GM12864 (cell line): ENCODE results near the gene KCNA2.

Source experiments
- DNase-seq: peaks from one replicate; pipeline ENCODE4 v3.0.0-alpha.2; 2011; ENCODE audit warnings: low read depth
- H3K4me3 ChIP-seq: 2 replicates; pipeline ENCODE4 v1.5.1; 2011; ENCODE audit warnings: mild to moderate bottlenecking, low read depth, low read length, control low read depth
- TF ChIP-seq, protein P1 (sequence below): IDR thresholded peaks from 2 replicates; pipeline ENCODE4 v1.5.1; 2011; ENCODE audit warnings: low read depth, mild to moderate bottlenecking, moderate library complexity, low read length, control low read depth, inconsistent platforms; ENCODE audit errors: missing control alignments

Gene KCNA2

DNA sequence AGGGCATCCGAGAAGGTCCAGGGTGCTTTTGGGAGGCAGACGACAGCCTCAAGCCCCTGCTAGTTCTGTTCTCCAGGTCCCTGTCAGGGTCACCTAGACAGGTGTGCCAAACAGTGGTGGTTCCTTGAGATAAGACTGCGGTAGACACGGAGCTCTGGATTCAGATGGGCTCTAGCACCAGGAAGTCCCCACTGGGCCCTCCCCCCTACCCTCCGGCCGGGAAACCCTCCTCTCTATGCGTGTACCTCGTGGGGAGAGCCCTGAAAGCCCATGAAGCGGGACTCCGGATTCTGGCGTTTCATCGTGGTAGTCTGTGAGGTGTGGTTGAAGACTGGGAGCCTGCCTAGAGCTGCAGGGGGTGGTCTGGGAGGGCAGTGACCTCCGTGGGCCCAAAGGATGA lies 2.1 kb upstream of the KCNA2 start:
- DNase-seq: no peak
- H3K4me3 ChIP-seq: no peak overlapping the region
- TF ChIP-seq, protein P1, sequence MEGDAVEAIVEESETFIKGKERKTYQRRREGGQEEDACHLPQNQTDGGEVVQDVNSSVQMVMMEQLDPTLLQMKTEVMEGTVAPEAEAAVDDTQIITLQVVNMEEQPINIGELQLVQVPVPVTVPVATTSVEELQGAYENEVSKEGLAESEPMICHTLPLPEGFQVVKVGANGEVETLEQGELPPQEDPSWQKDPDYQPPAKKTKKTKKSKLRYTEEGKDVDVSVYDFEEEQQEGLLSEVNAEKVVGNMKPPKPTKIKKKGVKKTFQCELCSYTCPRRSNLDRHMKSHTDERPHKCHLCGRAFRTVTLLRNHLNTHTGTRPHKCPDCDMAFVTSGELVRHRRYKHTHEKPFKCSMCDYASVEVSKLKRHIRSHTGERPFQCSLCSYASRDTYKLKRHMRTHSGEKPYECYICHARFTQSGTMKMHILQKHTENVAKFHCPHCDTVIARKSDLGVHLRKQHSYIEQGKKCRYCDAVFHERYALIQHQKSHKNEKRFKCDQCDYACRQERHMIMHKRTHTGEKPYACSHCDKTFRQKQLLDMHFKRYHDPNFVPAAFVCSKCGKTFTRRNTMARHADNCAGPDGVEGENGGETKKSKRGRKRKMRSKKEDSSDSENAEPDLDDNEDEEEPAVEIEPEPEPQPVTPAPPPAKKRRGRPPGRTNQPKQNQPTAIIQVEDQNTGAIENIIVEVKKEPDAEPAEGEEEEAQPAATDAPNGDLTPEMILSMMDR: no peak

- TF ChIP-seq, protein P1: no peak
- no peak for DNase-seq
- no peak overlapping the region for H3K4me3 ChIP-seq
Measured at GRCh38 chr1:110607536-110608230, 1.5 kb upstream of the KCNA2 start.

- DNase-seq: no peak
- TF ChIP-seq, protein P1: no peak
- peak overlapping the region; percentile 22 for H3K4me3 ChIP-seq
Measured at GRCh38 chr1:110606657-110607535, 738 bp upstream of the KCNA2 start.

- H3K4me3 ChIP-seq: no peak overlapping the region
- no peak for DNase-seq
- TF ChIP-seq, protein P1: no peak
Measured at GRCh38 chr1:110605446-110605845, 712 bp downstream of the KCNA2 start.

GRCh38 chr1:110604586-110605148 lies 1.5 kb downstream of the KCNA2 start:
- no peak overlapping the region for H3K4me3 ChIP-seq
- TF ChIP-seq, protein P1: no peak
- no peak for DNase-seq

DNA sequence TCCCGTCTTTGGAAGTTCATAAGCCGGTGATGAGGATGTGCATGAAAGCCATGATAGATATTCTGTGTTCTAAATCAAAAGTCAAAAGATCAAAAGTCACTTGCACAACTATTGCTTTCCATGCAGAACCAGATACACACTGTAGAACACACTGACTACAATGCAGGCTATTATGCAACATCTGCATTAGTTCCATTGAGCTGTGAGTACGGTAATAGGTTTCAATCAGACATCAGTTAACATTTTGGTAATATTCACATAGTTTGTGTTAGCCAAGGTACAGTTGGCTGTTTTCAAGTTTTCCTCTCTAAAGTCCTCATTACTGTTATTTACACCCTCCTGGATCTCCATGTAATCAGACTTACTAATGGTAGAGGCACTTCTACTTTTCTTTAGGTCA lies 3.1 kb downstream of the KCNA2 start:
- DNase-seq: no peak
- no peak overlapping the region for H3K4me3 ChIP-seq
- TF ChIP-seq, protein P1: no peak
